Prostate gland (tissue), 2 donors: Measurements from ENCODE around the gene TRAF4.

ENCODE experiments used
- POLR2A ChIP-seq: fragments of 450-650 bp; IDR thresholded peaks from one replicate; pipeline ENCODE4 v1.6.1; 2016; ENCODE audit warnings: antibody characterized with exemption, mild to moderate bottlenecking
- TF ChIP-seq, protein P1 (sequence below), 4 experiments: fragments of 200-600 bp in 2 of 4; fragments of 450-650 bp in 2 of 4; sonication (generic) in 2 of 4; IDR thresholded peaks; 1 replicate in 3 of 4; 2 replicates in 1 of 4; pipeline ENCODE4 v1.5.1; 2016 to 2019; ENCODE audit warnings: antibody characterized with exemption in 4 of 4, mild to moderate bottlenecking in 2 of 4, moderate library complexity in 2 of 4

DNA sequence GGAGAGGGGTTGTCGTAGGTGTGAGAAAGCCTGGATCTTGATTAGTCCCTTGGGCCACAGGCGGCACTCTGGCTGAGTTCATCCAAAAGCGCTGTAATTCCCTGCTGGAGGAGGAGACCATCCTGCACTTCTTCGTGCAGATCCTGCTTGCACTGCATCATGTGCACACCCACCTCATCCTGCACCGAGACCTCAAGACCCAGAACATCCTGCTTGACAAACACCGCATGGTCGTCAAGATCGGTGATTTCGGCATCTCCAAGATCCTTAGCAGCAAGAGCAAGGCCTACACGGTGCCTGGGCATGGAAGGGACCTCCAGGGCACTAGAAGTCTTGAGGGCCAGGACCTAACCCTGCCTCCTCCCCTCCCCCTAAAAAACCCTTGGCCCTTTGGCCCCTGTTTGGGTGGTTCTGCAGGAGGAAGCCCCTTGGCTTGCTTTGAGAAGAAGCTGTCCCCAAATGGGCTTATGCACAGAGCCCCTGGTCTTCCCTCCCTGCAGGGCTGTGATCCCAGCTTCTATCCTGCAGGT, 9.0 kb upstream of the TRAF4 start:
- TF ChIP-seq, protein P1, sequence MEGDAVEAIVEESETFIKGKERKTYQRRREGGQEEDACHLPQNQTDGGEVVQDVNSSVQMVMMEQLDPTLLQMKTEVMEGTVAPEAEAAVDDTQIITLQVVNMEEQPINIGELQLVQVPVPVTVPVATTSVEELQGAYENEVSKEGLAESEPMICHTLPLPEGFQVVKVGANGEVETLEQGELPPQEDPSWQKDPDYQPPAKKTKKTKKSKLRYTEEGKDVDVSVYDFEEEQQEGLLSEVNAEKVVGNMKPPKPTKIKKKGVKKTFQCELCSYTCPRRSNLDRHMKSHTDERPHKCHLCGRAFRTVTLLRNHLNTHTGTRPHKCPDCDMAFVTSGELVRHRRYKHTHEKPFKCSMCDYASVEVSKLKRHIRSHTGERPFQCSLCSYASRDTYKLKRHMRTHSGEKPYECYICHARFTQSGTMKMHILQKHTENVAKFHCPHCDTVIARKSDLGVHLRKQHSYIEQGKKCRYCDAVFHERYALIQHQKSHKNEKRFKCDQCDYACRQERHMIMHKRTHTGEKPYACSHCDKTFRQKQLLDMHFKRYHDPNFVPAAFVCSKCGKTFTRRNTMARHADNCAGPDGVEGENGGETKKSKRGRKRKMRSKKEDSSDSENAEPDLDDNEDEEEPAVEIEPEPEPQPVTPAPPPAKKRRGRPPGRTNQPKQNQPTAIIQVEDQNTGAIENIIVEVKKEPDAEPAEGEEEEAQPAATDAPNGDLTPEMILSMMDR (IDR thresholded peaks at IDR 0.05) = no peak
- no peak for TF ChIP-seq POLR2A
